Fibroblast of peridontal ligament (primary cell): Measurements from ENCODE around the gene CAPN11.
A peak's percentile ranks its signal among the peaks of the same experiment; 100 is the strongest.
"Not testable (repeated sequence)": the region's sequence is repeated elsewhere in the genome, so short reads cannot be mapped to it uniquely, and the experiment has no call there.

ENCODE experiments used
- DNase-seq: peaks from one replicate; pipeline ENCODE4 v3.0.0-alpha.2; 2010; ENCODE audit errors: extremely low read depth

CAPN11 gene

GRCh38 chr6:44131892-44132291 lies 26.7 kb upstream of the CAPN11 start:
- DNase-seq, result no peak

DNA sequence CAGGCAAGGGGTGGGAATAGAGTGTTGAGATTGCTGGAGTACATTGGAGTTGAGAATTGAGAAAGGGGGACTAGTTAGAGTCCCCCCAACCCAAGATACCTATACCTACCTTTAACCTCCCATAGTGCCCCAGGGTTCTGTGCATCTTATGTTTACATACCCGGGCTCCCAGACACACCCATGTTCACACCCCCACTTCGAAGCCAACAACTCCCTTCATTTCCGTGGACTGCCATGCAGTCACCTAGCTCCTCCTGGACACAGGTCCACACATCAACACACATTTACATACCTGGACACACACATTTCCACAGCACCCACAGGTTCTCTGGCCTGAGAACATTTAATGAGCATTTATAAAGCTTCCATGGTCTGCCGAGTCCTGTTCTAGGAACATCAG lies 26.1 kb upstream of the CAPN11 start:
- DNase-seq, result no peak

DNA sequence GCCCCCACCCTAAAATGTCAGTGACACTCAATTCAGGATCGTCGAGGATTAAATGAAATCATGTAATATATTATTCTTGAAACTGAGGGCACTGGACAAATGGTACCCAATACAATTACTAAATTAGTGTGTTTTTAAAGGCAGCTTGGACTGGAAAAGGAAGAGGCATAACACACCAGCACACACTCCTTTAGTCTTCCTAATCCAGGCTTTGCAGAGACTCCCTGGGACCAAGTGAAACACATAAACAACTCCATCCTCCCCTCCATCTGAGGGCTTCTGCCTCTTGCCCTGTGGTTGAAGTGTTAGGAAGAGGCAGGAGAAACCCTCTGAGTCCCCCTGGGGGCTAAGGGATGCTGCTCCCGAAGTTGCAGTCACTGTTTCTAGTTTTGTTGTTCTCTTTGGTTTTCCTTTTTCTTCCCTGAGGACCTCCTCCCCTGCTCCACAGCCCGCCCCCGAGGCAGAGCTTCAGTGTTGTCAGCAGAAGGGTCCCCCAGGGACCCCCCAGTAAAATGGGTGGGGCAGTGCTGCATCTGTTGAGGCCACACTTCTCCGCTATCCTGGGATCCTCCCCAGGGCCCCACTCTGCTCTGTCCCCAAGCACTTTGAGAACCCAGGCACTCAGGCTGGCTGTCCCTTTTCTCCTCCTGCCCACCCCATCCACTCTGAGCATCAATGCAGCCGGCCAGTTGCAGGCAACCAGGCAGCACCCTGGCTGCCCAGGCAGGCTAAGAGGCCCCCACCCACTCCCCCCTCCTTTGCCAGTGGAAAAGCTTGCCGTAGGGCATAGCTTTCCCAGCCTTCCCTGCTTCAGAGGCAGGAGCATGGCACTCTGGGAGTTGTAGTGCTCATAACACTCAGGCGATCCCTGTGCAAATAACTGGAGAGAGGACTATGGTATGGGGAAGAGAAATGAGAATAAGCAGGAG lies 25.4 kb upstream of the CAPN11 start:
- DNase-seq, result peak; percentile 52

DNA sequence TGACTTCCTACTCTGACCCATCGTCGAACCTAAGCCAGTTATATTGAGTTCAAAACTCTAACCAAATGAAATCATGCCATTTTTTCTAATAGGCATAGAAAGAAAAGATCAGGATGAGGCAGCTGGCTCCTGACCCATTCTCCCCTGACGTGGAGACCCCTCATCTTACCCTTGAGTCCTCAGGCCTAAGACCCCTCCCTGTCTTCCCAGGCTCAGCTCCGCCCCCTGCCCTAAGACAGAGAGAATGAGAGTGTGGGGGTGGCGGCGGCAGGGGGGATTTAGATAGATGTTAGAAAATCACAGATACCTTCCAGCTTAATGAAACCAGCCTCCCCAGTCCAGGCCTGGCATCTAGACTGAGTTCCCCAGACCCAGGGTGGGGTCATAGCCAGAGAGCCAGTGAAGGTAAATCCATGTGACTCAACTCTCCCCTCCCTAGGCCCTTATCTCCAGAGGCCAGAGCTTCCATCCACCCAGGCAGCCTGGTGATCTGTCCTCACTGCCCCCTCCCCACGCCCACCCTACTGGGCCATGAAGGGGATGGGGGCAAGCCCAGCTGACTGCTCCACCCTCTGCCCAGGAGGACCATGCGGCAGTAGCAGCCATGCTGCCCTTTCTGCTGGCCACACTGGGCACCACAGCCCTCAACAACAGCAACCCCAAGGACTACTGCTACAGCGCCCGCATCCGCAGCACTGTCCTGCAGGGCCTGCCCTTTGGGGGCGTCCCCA lies 24.5 kb upstream of the CAPN11 start:
- no peak for DNase-seq

GRCh38 chr6:44135173-44135758 lies 23.4 kb upstream of the CAPN11 start:
- DNase-seq, result no peak

DNA sequence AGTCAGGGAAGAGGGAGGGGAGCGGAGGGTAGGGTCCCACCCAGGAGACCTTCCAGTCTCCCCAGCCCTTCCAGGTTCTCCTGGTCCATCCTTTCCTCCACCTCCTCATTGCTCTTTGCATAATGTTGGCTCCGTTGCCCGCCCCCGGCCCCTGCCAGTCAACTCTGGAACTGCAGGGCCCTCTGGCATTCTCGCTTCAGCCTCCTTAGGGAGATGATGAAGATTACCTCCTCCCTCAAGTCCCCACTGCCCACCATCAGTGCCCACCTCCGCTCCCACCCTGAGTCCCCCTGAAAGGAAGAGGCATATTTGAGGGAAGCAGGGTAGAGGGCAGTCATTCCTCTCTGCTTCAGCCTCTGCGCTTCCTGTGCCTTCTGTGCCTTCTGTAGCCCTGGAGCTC lies 22.7 kb upstream of the CAPN11 start:
- no peak for DNase-seq

DNA sequence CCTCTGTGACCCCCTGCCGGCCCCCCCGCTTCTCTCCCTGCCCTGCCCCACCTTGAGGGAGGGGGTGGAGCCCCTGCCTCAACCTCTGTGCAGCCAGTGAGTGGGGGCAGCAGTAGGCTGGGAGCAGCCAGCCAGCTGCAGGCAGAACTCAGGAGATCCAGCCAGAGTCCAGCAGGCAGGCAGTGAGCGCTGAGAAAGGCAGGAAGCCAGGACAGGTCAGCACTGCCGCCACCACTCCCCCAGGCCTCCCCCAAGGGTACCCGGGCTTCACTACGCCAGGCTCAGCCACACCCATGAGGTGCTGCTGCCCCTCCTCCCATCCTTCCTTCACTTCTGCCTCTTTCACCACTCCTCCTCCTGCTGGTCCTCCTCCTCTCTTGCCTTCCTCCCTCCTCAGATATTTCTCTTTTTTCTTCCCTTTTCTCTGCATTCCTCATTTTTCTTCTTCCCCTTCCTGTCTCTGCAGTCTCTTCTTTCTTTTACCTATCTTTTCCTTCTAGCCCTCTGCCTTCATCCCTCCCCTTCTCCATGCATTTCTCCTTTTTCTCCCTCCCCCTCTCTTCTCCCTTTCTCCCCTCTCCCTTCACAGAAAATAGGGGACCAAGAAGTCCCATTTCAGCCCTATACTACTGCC lies 19.8 kb upstream of the CAPN11 start:
- no peak for DNase-seq

- no peak for DNase-seq
These were observed 19.3 kb upstream of the CAPN11 start for GRCh38 chr6:44139351-44139743.

GRCh38 chr6:44142835-44143234 lies 15.8 kb upstream of the CAPN11 start:
- DNase-seq, result no peak

- no peak for DNase-seq
These were observed 14.9 kb upstream of the CAPN11 start for GRCh38 chr6:44143731-44144130.

DNA sequence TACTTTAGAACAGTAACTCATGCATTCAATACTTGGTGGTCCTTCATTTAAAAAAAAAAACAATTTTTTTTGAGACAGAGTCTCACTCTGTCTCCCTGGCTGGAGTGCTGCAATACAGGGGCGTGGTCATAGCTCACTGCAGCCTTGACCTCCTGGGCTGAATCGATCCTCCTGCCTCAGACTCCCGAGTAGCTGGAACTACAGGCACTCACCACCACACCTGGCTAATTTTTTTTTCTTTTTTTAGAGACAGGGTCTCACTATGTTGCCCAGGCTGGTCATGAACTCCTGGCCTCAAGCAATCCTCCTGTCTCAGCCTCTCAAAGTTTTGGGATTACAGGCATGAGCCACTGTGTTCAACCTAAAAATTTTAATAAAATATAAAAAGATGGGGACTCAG lies 14.1 kb upstream of the CAPN11 start:
- not testable (repeated sequence) for DNase-seq

DNA sequence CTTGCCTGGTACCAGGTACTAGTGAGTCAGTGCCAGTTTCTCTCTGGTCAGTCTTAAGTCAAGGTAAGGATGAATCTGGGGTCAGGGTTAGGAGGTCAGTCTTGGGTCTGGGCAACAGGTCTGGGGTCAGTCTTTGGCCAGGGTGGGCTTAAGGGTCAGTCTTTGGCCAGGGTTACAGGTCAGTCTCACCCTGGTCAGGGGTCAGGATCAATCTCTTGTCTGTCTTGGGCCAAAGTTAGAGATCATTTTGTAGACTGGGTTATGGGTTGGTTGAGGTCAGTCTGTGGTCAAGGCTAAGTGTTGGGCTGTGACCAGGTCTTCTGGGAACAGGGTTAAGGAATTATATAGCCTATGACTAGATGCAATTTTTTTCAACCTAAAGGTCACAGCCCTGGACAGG lies 12.8 kb upstream of the CAPN11 start:
- DNase-seq, result no peak

- DNase-seq, result no peak
These were observed 11.9 kb upstream of the CAPN11 start for GRCh38 chr6:44146685-44147084.

- no peak for DNase-seq
These were observed 11.4 kb upstream of the CAPN11 start for GRCh38 chr6:44147256-44147655.

GRCh38 chr6:44148306-44148705 lies 10.3 kb upstream of the CAPN11 start:
- no peak for DNase-seq

DNA sequence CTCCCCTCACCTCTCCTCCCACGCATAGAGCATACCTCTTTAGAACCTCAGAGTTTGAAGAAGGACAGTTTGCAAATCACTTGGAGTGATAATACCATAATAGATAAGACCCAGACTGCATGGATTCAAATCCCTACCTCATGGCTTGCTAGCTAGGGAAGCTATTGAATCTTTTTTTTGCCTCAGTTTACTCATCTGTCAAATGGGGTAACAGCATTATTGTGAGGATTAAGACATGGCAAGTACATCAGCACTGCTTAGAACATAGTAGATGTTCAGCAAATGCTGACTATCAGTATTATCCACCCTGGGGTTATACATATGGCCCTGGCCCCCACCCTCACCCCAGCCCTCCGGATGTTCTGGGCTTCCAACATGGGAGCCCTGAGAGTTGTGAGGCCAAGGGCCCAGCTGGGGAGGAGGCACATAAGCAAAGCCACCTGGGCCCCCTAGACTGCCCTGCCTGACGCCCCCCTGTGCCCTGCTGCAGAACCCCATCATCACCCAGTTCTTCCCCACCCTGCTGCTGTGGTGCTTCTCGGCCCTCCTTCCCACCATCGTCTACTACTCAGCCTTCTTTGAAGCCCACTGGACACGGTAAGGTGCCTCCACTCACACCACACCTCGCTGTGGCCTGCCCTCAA lies 9.1 kb upstream of the CAPN11 start:
- no peak for DNase-seq

GRCh38 chr6:44150317-44150917 lies 8.2 kb upstream of the CAPN11 start:
- DNase-seq, result no peak

GRCh38 chr6:44151348-44152108 lies 7.1 kb upstream of the CAPN11 start:
- DNase-seq, result peak; percentile 49

GRCh38 chr6:44152109-44152461 lies 6.5 kb upstream of the CAPN11 start:
- no peak for DNase-seq

DNA sequence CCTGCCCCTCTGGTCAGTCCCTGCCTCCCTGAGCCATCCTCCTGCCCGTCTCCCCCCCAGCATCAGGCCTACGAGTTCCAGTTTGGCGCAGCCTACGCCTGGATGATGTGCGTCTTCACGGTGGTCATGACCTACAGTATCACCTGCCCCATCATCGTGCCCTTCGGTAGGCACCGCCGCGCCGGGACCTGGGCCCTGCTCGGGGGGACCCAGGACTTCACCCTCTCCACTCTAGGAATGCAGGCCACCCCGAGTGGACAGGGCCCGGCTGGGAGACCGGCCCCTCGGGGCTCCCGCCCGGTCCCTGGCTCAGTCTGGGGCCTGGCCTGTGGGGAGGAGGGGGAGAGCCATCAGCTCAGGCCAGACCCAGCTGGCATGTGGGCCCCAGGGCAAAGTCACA lies 6.1 kb upstream of the CAPN11 start:
- no peak for DNase-seq

DNA sequence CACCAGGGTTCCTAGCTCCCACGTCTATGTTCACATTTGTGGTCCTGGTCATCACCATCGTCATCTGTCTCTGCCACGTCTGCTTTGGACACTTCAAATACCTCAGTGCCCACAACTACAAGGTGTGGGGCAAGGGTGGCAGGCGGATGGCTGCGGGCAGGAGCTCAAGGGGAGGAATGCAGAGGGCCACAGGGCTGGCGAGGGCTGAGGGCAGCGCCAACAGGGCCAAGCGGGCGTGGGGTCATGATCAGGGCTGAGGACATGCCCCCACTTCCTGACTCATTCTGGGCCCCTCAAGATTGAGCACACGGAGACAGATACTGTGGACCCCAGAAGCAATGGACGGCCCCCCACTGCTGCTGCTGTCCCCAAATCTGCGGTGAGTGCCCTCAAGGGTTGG lies 4.6 kb upstream of the CAPN11 start:
- DNase-seq, result no peak
